ENCODE measurements around the gene DTWD2.
A peak's percentile ranks its signal among the peaks of the same experiment; 100 is the strongest.
"Not testable (repeated sequence)": the region's sequence is repeated elsewhere in the genome, so short reads cannot be mapped to it uniquely, and the experiment has no call there.

Gene DTWD2

DNA sequence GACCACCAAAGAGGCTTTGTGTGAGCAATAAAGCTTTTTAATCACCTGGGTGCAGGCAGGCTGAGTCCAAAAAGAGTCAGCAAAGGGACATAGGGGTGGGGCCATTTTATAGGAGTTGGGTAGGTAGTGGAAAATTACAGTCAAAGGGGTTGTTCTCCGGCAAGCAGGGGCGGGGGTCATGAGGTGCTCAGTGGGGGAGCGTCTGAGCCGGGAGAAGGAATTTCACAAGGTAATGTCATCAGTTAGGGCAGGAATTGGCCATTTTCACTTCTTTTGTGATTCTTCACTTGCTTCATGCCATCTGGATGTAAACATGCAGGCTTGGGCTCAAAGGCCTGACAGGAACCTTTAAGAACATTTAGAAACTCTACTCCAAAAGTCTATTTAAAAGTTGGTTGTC, 36.0 kb downstream of the DTWD2 start:
- H3K9me3 ChIP-seq (ENCODE audit: control insufficient read depth, insufficient read depth, low read length); H3K36me3 ChIP-seq (ENCODE audit: insufficient read depth, low read length): not testable (repeated sequence)
- Histone ChIP-seq H3K9ac (ENCODE audit: low read depth, low read length) (peak overlapping the region; percentile 61), H3K4me1 (ENCODE audit: insufficient read depth, low read length) (peaks cover 13% of the 10 kb centered on the region; the same call in 1 of the 2 replicates)

GRCh38 chr5:118950354-118950753, 38.0 kb downstream of the DTWD2 start:
- Histone ChIP-seq H3K9ac (ENCODE audit: low read depth, low read length) (peak overlapping the region; percentile 61; the same call in 1 of the 2 replicates), H3K4me1 (ENCODE audit: insufficient read depth, low read length) (peaks cover 18% of the 10 kb centered on the region; the same call in 1 of the 2 replicates)
- not testable (repeated sequence) for H3K36me3 ChIP-seq (ENCODE audit: insufficient read depth, low read length); H3K9me3 ChIP-seq (ENCODE audit: control insufficient read depth, insufficient read depth, low read length)

- peaks cover 5% of the 10 kb centered on the region; the same call in 1 of the 2 replicates for H3K36me3 ChIP-seq (ENCODE audit: insufficient read depth, low read length)
- no peak overlapping the region; the same call in 1 of the 2 replicates for H3K9ac ChIP-seq (ENCODE audit: low read depth, low read length)
- no peaks in the 10 kb centered on the region for H3K9me3 ChIP-seq (ENCODE audit: control insufficient read depth, insufficient read depth, low read length)
- H3K4me1 ChIP-seq (ENCODE audit: insufficient read depth, low read length) = peaks cover 5% of the 10 kb centered on the region; the same call in 1 of the 2 replicates
Measured at GRCh38 chr5:118946138-118946800, 42.1 kb downstream of the DTWD2 start.

GRCh38 chr5:118937393-118938061, 50.8 kb downstream of the DTWD2 start:
- H3K9ac ChIP-seq (ENCODE audit: low read depth, low read length) = no peak overlapping the region
- peaks cover 2% of the 10 kb centered on the region for H3K9me3 ChIP-seq (ENCODE audit: control insufficient read depth, insufficient read depth, low read length)
- H3K36me3 ChIP-seq (ENCODE audit: insufficient read depth, low read length) = peaks cover 2% of the 10 kb centered on the region; the same call in 1 of the 2 replicates
- peaks cover 6% of the 10 kb centered on the region; the same call in 1 of the 2 replicates for H3K4me1 ChIP-seq (ENCODE audit: insufficient read depth, low read length)

GRCh38 chr5:118933703-118934102, 54.6 kb downstream of the DTWD2 start:
- H3K9me3 ChIP-seq (ENCODE audit: control insufficient read depth, insufficient read depth, low read length) = peaks cover 5% of the 10 kb centered on the region
- H3K36me3 ChIP-seq (ENCODE audit: insufficient read depth, low read length) = no peaks in the 10 kb centered on the region
- H3K9ac ChIP-seq (ENCODE audit: low read depth, low read length) = no peak overlapping the region
- H3K4me1 ChIP-seq (ENCODE audit: insufficient read depth, low read length) = peaks cover 18% of the 10 kb centered on the region

GRCh38 chr5:118931564-118931963, 56.8 kb downstream of the DTWD2 start:
- Histone ChIP-seq H3K36me3 (ENCODE audit: insufficient read depth, low read length) (no peaks in the 10 kb centered on the region), H3K4me1 (ENCODE audit: insufficient read depth, low read length) (peaks cover 18% of the 10 kb centered on the region), H3K9me3 (ENCODE audit: control insufficient read depth, insufficient read depth, low read length) (peaks cover 5% of the 10 kb centered on the region), H3K9ac (ENCODE audit: low read depth, low read length) (no peak overlapping the region)

- H3K9me3 ChIP-seq (ENCODE audit: control insufficient read depth, insufficient read depth, low read length) = no peaks in the 10 kb centered on the region
- H3K36me3 ChIP-seq (ENCODE audit: insufficient read depth, low read length) = no peaks in the 10 kb centered on the region
- H3K4me1 ChIP-seq (ENCODE audit: insufficient read depth, low read length) = peaks cover 31% of the 10 kb centered on the region
- no peak overlapping the region for H3K9ac ChIP-seq (ENCODE audit: low read depth, low read length)
Measured at GRCh38 chr5:118924006-118924389, 64.3 kb downstream of the DTWD2 start.

GRCh38 chr5:118923295-118924005, 64.9 kb downstream of the DTWD2 start:
- Histone ChIP-seq H3K4me1 (ENCODE audit: insufficient read depth, low read length) (peaks cover 35% of the 10 kb centered on the region), H3K36me3 (ENCODE audit: insufficient read depth, low read length) (no peaks in the 10 kb centered on the region), H3K9me3 (ENCODE audit: control insufficient read depth, insufficient read depth, low read length) (no peaks in the 10 kb centered on the region), H3K9ac (ENCODE audit: low read depth, low read length) (no peak overlapping the region)

DNA sequence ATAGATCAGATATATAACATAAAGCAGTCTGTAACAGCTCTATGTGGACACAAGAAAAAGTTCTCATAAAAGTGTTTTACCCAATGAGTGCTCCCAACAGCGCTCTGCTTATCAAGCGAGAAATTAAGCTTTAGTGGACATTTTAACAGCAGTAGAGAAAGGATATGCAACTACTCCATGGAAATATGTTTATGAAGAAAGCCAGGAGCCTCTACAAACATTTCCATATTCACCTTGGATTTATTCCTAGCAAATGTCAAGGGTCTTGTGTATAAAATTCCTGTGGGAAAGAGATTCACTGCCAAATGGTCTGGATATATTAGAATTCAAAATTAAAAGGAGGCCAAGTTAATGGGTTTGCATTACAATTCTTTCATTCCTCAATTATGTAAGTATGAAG, 66.5 kb downstream of the DTWD2 start:
- H3K36me3 ChIP-seq (ENCODE audit: insufficient read depth, low read length) = no peaks in the 10 kb centered on the region
- H3K4me1 ChIP-seq (ENCODE audit: insufficient read depth, low read length) = peaks cover 36% of the 10 kb centered on the region
- no peaks in the 10 kb centered on the region for H3K9me3 ChIP-seq (ENCODE audit: control insufficient read depth, insufficient read depth, low read length)
- no peak overlapping the region for H3K9ac ChIP-seq (ENCODE audit: low read depth, low read length)

DNA sequence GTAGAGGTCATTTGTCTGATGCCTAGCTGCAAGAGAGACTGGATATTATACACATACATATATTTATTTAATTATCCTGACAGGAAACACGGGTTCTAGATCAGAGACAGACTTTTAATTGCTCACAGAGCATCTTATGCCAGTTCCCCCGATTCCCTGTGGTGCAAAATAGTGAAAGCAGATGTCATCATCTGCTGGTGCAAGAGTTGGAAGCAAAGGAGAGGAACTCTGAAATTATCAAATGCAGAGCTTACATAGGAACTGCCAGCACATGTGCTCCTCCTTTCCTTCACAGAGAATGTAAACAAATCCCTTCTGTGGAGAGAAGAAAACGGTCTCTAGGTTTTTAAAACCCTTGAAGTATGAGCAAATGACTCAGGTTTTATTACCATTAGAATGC, 69.3 kb downstream of the DTWD2 start:
- peaks cover 36% of the 10 kb centered on the region for H3K4me1 ChIP-seq (ENCODE audit: insufficient read depth, low read length)
- H3K9ac ChIP-seq (ENCODE audit: low read depth, low read length) = no peak overlapping the region
- no peaks in the 10 kb centered on the region for H3K9me3 ChIP-seq (ENCODE audit: control insufficient read depth, insufficient read depth, low read length)
- H3K36me3 ChIP-seq (ENCODE audit: insufficient read depth, low read length) = no peaks in the 10 kb centered on the region

DNA sequence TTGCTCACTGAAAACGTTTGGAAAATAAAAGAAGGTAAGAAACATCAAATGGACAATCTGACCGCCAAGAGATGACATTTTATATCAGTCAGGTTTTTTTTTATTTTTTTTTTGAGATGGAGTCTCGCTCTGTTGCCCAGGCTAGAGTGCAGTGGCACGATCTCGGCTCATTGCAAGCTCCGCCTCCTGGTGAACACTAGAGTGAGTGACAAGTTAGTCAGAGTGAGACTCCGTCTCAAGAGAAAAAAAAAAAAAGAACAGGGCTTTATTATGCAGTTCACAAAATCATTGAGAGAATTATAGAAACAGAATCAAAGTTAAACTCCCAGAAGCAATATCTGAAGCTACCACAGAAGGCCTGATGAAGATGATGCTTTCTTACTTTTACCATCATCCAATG, 70.1 kb downstream of the DTWD2 start:
- no peaks in the 10 kb centered on the region for H3K9me3 ChIP-seq (ENCODE audit: control insufficient read depth, insufficient read depth, low read length)

GRCh38 chr5:118907536-118907935, 80.8 kb downstream of the DTWD2 start:
- H3K4me1 ChIP-seq (ENCODE audit: insufficient read depth, low read length) = peaks cover 15% of the 10 kb centered on the region; the same call in 1 of the 2 replicates
- not testable (repeated sequence) for H3K9ac ChIP-seq (ENCODE audit: low read depth, low read length); H3K36me3 ChIP-seq (ENCODE audit: insufficient read depth, low read length); H3K9me3 ChIP-seq (ENCODE audit: control insufficient read depth, insufficient read depth, low read length)

More for the DNA sequence above, 70.1 kb downstream of the DTWD2 start:
- no peak overlapping the region for H3K9ac ChIP-seq (ENCODE audit: low read depth, low read length)
- H3K36me3 ChIP-seq (ENCODE audit: insufficient read depth, low read length) = no peaks in the 10 kb centered on the region
- H3K4me1 ChIP-seq (ENCODE audit: insufficient read depth, low read length) = peaks cover 30% of the 10 kb centered on the region

DNA sequence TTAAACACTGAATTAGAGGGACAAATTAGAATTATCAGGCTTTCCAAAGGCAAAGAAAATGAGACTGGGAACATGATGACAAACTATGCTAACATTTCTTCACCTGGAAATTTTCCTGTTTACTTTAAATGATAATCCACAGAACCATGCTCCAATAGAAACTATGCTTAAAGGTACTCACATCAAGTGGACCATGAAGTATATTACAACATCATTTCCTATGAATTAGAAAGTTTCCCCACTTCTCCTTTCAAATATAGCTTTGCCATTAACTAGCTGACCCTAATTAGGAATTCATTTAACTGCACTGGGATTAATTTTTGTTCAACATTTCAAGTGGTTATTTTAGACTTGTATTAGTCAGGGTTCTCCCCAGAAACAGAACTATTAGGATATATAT, 81.4 kb downstream of the DTWD2 start:
- Histone ChIP-seq H3K9me3 (ENCODE audit: control insufficient read depth, insufficient read depth, low read length) (no peaks in the 10 kb centered on the region), H3K36me3 (ENCODE audit: insufficient read depth, low read length) (no peaks in the 10 kb centered on the region), H3K9ac (ENCODE audit: low read depth, low read length) (no peak overlapping the region), H3K4me1 (ENCODE audit: insufficient read depth, low read length) (peaks cover 15% of the 10 kb centered on the region; the same call in 1 of the 2 replicates)

- Histone ChIP-seq H3K9me3 (ENCODE audit: control insufficient read depth, insufficient read depth, low read length) (no peaks in the 10 kb centered on the region), H3K36me3 (ENCODE audit: insufficient read depth, low read length) (no peaks in the 10 kb centered on the region), H3K4me1 (ENCODE audit: insufficient read depth, low read length) (peaks cover 15% of the 10 kb centered on the region; the same call in 1 of the 2 replicates), H3K9ac (ENCODE audit: low read depth, low read length) (no peak overlapping the region)
Measured at GRCh38 chr5:118905196-118905595, 83.2 kb downstream of the DTWD2 start.
